ENCODE data around the gene SKI.
"Not testable (repeated sequence)": the region's sequence is repeated elsewhere in the genome, so short reads cannot be mapped to it uniquely, and the experiment has no call there.

SKI gene

GRCh38 chr1:2259668-2260402 is 31.7 kb downstream of the SKI start:
- DNase-seq, result peak in 2 of 14 donors; percentile 23 to 38

- not testable (repeated sequence) for DNase-seq
Observed at GRCh38 chr1:2260470-2260869, 32.4 kb downstream of the SKI start.

- no peak for DNase-seq
Observed at GRCh38 chr1:2260917-2261316, 32.8 kb downstream of the SKI start.

GRCh38 chr1:2261476-2262395 is 33.6 kb downstream of the SKI start:
- DNase-seq, result not testable (repeated sequence)

GRCh38 chr1:2266301-2266975 is 38.3 kb downstream of the SKI start:
- DNase-seq, result no peak

DNA sequence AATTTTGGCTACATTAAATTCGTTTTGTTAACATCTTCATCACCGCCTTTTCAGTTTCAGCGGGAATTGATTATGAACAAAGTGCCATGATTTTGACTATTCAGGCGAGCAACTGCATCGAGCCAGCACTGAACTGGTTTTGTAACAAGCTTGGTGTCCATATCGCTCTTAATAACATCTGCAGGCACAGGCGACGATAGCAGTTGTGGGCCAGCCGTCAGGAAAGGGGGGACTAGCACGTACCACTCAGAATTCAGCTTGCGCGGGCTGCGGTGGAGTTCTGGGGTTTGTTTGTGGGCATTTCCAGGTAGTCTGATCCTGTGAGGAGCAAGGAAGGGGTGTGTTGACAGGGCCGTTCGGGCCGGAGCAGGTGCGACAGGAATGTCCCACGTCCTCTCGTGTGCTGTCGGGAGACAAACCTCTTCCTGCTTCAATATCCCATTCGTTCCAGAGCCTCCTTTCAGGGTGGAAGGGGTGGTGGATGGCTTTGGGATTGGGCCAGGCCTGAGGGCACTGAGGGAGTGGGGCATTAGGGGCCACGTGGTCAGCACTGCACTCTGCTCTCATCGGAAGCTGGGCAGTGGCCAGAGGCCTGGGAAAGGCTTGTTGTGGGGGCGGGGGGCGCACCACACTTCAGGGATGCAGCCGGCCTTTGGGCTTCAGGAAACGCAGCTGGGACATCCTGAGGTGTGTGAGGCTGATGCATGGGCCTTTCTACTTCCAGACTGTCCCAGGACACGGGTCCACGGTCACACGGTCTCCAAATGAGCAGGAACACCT is 39.1 kb downstream of the SKI start:
- peak in 2 of 14 donors; percentile 20 to 45 for DNase-seq

GRCh38 chr1:2267862-2268261 is 39.7 kb downstream of the SKI start:
- DNase-seq, result no peak

GRCh38 chr1:2268285-2269056 is 40.4 kb downstream of the SKI start:
- DNase-seq, result no peak

DNA sequence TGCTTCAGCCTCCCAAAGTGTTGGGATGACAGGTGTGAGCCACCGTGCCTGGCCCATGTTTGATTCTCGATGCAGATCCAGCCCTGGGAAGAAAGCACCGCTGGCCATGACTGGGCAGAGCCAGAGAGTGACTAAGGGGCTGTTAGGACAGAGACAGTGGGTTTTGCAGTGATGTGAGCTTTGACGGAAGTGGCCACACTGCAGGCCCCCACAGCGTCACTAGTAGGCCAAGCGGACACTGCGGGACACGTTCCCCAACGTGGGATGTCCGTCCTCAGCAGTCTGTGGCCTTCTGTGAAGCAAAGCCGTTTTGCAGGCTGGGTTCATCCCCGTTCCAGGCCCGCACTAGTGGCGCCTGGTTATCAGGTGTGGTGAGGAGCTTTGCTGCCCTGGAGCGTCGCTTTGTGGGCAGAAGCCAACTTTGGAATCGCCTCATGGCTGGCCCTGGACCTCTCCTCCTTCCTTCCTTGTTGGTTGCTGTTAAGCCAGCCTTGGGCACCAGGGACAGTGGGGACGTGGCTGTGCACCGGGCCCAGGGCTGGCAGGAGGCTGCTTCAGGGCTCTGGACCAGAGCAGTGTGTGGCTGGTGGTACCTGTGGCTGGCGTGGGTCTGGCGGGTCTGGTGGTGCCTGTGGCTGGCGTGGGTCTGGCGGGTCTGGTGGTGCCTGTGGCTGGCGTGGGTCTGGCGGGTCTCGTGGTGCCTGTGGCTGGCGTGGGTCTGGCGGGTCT is 41.2 kb downstream of the SKI start:
- no peak for DNase-seq

DNA sequence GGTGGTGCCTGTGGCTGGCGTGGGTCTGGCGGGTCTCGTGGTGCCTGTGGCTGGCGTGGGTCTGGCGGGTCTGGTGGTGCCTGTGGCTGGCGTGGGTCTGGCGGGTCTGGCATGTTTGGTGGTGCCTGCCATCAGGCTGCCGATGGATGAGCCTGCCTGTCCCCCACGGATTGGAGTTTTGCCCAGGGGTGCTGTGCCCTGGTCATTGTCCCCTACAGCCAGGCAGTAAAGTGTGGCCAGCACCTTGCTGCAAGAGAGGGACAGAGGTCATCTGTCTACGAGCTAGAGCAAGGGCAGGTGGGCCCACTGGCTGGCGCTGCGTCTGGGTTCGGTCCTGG is 41.8 kb downstream of the SKI start:
- DNase-seq, result no peak

- DNase-seq, result no peak
Observed at GRCh38 chr1:2270260-2271100, 42.4 kb downstream of the SKI start.

- DNase-seq, result no peak
Observed at GRCh38 chr1:2271211-2271721, 43.1 kb downstream of the SKI start.

DNA sequence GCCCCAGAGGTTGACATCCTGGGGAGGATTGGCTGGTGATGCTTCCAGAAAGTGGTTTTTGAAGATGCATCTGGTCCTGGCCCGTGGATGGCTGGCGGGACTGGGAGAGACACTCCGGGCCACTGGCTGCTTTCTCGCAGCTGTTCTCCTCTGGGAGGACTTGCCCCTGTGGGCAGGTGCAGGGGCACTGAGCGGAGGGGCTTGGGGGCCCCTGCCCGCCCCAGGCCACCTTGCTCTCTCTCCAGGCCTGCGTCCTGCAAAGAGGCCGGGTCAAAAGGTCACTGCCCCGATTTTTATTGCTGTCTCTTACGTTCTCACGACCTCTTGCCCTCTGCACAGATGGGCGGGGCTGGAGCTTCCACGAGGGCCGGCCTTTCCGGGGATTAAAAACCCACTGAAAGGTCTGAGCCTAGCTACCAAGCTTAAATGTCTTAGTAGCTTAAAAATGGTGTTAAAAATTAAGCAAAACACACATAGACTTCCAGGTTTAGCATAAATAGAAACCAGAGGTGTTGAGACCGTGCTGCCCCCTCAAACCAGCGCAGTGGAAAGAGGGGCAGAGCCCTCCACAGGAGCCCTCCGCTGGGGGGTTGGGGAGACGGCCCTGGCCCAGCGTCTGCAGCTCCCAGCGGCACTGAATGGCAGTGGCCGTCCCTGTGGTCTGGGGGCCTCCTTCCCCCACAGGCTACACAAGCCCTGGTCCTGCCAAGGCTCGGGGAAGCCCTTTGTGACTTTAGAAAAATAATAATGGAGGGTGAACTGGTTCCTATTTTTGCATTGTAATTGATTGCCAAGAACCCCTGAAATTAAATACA is 43.9 kb downstream of the SKI start:
- no peak for DNase-seq

GRCh38 chr1:2272686-2273400 is 44.7 kb downstream of the SKI start:
- no peak for DNase-seq

DNA sequence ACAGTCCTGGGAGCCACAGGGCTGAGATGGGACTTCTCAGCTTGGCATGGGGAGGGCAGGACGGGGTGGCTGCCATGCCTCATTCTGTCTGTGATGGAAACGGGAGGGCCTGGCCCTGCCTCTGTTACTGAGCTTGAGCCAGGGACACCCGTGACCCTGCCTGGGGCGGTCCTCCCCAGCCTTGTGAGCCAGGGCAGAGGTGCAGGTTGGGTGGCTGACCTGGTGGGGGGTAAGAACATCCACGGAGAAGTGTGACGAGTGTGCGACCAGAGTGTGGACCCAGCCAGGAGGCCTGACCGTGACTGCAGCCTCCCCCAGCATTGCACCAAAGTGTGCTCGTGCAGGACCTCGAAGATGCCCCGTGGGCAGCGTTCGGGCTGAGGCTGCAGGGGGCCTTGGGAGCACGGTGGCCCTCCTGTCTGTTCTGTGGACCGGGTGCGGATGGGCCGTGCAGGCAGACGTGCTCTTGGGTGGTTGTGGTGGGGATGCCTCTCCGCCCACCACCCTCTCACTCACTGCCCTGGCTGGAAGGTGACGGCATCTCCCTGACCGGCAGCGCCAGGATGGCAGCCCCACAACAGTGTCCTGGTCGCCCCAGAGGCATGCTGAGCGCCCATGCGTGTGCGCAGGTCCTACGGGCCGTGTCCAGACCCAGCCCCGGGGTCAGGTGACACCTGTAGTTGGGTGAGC is 45.4 kb downstream of the SKI start:
- peak in 1 of 14 donors; percentile 28 for DNase-seq

- no peak for DNase-seq
Observed at GRCh38 chr1:2274231-2274928, 46.3 kb downstream of the SKI start.

Data from C1 segment of cervical spinal cord (tissue), 14 donors.